Inferior parietal cortex (tissue), 1 donor: ENCODE data around the gene SUCNR1.
"Not testable (repeated sequence)": the region's sequence is repeated elsewhere in the genome, so short reads cannot be mapped to it uniquely, and the experiment has no call there.

ENCODE experiments used
- DNase-seq: peaks from one replicate; pipeline ENCODE4 v3.0.0-alpha.2; 2016; ENCODE audit errors: extremely low spot score

Gene SUCNR1, protein sequence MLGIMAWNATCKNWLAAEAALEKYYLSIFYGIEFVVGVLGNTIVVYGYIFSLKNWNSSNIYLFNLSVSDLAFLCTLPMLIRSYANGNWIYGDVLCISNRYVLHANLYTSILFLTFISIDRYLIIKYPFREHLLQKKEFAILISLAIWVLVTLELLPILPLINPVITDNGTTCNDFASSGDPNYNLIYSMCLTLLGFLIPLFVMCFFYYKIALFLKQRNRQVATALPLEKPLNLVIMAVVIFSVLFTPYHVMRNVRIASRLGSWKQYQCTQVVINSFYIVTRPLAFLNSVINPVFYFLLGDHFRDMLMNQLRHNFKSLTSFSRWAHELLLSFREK

DNA sequence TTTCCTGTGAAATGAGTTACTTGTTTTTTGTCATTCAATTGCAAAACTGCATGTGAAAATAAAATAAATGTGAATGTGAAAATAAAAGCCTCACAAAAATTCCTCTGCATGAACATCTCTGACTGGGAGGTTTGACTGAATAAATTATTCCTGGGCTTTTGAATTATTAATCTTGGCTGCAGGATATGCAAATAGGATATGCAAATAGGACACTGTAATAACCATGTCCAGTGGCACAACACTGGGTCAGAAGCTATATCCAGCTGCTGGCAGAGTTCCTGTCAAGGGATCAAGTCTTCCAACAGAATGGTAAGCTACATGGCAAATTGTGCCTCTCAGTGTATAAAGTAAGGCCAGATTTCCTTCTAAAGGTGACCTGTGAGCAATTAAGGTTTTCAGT, at the start of gene SUCNR1:
SUCNR1 (plus strand) TSS at position 246 of the 400 bp plus-strand sequence. CDS start 6,250 bp downstream, outside the sequence.
- no peak for DNase-seq

GRCh38 chr3:151827816-151828215, 45.6 kb upstream of the SUCNR1 start:
- no peak for DNase-seq

- DNase-seq, result no peak
Measured at GRCh38 chr3:151835751-151836525, 37.5 kb upstream of the SUCNR1 start.

GRCh38 chr3:151837057-151837456, 36.4 kb upstream of the SUCNR1 start:
- DNase-seq, result peak; percentile 58

DNA sequence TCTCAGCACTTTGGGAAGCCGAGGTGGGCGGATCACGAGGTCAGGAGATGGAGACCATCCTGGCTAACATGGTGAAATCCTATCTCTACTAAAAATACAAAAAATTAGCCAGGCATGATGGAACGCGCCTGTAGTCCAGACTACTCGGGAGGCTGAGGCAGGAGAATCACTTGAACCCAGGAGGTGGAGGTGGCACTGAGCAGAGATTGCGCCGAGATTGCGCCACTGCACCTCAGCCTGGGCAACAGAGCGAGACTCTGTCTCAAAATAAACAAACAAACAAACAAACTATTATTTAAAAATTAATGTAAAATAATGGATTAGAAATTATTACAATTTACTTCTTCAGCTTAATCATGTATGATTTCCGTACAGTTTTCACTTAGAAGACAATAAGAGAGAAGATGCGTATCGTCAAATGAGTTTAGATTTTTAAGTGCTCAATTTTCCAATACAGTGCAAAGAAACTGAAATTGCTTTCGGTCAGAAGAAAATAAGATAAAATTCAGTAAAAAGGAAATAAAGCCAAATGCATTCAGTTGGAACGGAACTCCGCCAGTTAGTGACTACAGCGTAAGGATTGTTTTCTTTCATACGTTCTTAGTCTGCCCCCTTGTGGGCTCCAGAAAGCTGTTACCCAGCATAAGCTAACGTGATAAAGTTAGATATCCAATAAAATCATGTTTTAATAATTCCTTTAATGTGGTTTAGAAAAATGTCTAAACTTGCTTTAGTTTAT, 34.7 kb upstream of the SUCNR1 start:
- DNase-seq, result peak; percentile 87

GRCh38 chr3:151839313-151839631, 34.2 kb upstream of the SUCNR1 start:
- no peak for DNase-seq

DNA sequence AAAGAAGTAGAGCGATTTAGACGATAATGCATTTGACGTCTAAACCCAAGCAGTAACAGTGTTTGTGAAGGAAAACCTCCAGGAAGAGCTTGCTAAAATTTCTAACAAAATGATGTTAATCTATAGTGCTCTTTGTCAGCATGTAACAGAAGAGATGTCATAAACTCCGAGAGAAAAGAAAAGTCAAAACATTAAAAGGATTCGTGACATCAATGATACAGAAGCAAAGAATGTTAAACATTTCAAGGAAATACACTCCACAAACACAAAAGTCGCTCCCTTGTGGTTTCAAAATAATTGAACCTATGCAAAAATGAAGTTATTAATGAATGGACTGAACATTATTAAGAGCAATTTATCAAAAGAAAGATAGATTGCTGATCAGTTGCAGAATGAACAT, 31.6 kb upstream of the SUCNR1 start:
- DNase-seq, result no peak

DNA sequence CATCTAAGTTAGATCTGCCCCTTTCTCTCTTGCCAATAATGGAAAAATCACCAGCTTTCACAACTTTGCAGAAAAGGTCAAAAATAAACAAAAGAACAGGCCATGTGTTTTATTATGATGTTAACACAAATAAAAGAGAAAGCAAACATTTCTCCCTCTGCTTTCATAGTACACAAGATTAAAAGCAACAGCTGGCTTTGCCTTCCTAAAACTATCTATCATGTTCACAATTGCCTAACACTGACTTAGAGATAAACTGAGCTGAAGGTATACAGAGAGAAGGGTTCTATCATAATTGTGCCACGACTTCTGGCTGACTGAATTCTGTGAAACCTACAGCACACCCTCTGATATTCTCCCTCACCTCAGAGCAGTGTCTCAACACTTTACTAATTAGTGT, 30.2 kb upstream of the SUCNR1 start:
- no peak for DNase-seq

- no peak for DNase-seq
Measured at GRCh38 chr3:151845306-151845905, 28.0 kb upstream of the SUCNR1 start.

- DNase-seq, result not testable (repeated sequence)
Measured at GRCh38 chr3:151850065-151850464, 23.4 kb upstream of the SUCNR1 start.

DNA sequence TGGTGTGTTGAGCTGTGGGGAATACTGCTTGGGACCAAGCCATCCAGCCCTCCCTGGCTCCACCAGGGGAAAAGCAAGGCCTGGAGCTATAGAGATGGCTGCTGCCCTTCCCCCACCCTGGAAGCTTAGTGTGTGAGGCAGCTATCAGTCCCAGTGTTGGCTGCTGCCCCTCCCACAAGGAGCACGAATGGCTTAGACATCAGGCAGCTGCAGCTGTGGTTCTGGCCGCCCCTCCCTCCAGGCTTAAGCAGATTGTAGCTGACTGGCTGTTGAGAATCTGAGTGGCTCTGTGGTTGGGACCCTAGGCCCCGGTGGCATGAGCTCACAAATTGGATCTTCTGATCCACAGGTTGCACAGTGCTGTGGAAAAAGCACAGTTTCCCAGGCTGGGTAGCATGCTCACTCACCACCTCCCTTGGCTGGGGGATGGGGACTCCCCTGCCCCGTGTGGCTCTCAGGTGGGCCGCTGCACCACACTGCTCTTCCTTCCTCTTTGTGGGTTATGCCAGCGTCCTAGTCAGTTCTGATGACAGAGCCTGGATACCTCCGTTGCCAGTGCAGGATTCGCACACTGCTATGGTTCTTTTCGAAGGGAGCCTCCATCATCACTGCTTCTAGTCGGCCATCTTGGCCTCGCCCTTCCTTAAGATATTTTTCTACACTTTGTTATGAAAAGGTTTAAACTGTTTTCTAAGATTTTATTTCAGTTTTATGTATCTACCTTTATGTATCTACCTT, 21.2 kb upstream of the SUCNR1 start:
- no peak for DNase-seq

DNA sequence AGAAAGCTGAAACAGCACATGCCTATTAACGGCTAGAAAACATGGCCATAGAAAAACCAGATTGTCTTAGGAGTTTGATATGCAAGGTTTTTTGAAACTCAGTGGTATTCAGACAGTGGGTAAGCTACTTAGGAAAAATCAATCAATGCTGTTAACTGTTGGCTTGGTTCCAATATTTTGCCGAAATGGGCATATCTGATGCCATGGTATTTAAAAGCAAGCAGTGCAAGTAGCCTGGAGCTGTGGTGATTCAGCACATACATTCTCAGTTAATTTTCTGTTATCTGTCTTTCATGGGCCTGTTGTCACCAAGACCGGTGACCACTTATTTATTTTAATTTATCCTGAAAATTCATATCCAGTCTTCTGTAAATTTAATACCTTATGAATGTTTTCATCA, 17.3 kb upstream of the SUCNR1 start:
- no peak for DNase-seq

- DNase-seq, result no peak
Measured at GRCh38 chr3:151856641-151857040, 16.8 kb upstream of the SUCNR1 start.

DNA sequence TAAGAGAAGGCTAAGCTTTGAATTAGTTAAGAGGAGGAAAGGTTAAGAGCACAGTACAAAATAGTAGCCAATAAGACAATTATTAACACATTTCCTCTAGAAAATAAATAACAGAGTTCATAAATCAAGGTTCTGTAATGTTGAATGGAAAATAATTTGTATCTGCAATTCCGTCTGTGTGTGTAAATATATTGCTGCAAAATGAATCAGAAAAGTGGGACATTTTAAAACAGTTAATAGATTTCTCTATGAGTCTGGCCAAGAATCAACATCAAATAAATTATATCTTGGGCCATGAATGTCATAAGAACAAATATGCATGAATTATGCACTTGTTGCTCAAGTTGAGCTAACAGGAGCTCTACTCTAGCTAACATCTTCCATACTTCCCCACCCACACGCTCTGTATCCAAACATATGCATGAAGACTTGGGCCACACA, 14.2 kb upstream of the SUCNR1 start:
- no peak for DNase-seq

DNA sequence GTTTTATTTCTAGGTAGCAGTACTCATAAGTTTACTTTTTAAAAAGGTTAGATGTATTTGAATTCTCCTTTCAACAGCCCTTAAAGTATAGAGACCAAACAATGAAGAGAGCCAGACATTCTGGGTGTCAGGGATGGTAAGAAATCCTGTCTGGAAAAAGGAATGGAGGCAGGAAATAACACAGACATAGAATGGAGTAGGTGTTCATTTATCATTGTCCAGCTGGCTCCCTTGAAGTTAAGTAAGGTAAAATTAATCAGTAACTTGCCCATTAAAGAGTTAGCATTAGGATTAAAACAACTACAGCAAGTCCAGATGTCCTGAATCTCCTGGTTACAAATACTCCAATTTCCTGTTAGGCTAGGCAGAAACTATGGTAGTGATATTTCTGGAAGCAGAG, 13.5 kb upstream of the SUCNR1 start:
- no peak for DNase-seq

GRCh38 chr3:151863611-151864010, 9.8 kb upstream of the SUCNR1 start:
- DNase-seq, result no peak

- DNase-seq, result no peak
Measured at GRCh38 chr3:151864423-151865101, 8.9 kb upstream of the SUCNR1 start.

DNA sequence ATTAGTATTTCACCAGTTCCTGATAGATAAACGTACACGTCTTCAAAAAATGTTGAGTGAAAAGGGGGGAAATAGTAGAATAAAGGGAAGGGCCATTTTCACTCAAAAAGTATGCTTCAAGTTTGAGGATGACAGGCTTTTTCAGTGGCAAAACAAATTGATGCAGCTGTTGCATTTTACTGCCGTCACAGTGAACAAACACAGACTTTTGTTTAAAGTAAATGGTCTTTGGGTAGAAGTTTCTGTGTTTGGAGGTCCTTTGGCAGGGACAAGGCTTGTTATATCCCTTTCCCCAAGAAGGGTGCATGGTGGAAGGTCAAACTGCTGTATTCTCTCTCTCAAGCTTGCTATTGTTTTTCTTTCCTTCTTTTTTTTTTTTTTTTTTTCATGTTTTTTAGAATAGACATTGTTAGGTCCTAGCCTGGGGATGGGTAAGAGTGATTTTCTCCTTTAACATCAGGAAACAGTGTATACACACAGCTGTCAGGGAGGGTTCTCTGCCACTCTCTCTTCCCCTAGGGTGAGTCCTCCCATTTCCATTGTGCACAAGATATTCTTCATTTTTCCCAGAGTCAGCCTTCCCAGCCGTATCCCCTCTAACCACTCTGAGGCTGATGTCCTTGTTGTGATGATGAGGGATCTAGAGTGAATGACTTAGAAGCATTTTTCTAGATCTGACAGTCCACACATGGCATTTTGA, 6.6 kb upstream of the SUCNR1 start:
- DNase-seq, result no peak

GRCh38 chr3:151867666-151868065, 5.8 kb upstream of the SUCNR1 start:
- DNase-seq, result no peak

DNA sequence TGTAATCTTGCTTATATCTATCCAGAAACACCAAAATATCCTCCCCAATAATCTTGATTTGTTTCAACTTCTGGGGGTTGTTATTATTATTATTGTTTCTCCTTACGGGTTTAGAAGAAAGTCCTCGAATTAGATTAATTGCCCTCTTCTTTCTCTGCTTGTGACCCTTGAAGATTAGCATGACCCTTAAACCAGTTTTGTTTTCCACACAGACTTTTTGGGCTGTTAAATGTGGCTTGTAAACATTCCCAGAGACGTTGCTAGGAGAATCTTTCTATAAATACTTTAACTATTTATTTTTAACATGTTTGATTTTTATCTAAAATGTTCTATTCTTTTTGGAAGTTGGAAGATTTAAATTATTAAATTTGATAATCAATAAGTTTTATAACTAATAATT, 4.3 kb upstream of the SUCNR1 start:
- no peak for DNase-seq
